H9 (cell line): ENCODE measurements around the gene SPA17. TPM values are rescaled to one million over a fixed set of nuclear protein-coding genes. Genes with fewer than 3 reads are reported as not detected.

Experiments used
- DNase-seq: peaks from one replicate; pipeline ENCODE4 v3.0.0-alpha.2; 2017
- H2AFZ ChIP-seq: one replicate; pipeline ENCODE4 v1.6.1; 2013; ENCODE audit warnings: mild to moderate bottlenecking, low read length, control low read depth, moderate library complexity
- H2AK5ac ChIP-seq: 2 replicates; pipeline ENCODE4 v1.6.1; 2013; ENCODE audit warnings: low read length, control low read depth, mixed read lengths; ENCODE audit not compliant: insufficient read length
- H2BK120ac ChIP-seq: one replicate; pipeline ENCODE4 v1.6.1; 2013; ENCODE audit warnings: low read depth, mild to moderate bottlenecking, low read length, control low read depth, inconsistent platforms; ENCODE audit not compliant: poor library complexity, severe bottlenecking
- H2BK12ac ChIP-seq: 2 replicates; pipeline ENCODE4 v1.6.1; 2013; ENCODE audit warnings: low read length, control low read depth, mixed read lengths, low read depth; ENCODE audit not compliant: insufficient read length
- H2BK15ac ChIP-seq: 2 replicates; pipeline ENCODE4 v1.6.1; 2013; ENCODE audit warnings: low read depth, low read length, control low read depth
- H2BK20ac ChIP-seq: one replicate; pipeline ENCODE4 v1.6.1; 2013; ENCODE audit warnings: low read depth, mild to moderate bottlenecking, low read length, control low read depth, inconsistent platforms; ENCODE audit not compliant: poor library complexity, severe bottlenecking
- H2BK5ac ChIP-seq: 2 replicates; pipeline ENCODE4 v1.6.1; 2013; ENCODE audit warnings: low read length, control low read depth, mixed read lengths; ENCODE audit not compliant: insufficient read length
- H3K14ac ChIP-seq: 2 replicates; pipeline ENCODE4 v1.6.1; 2013; ENCODE audit warnings: low read length, control low read depth; ENCODE audit not compliant: insufficient read depth
- H3K18ac ChIP-seq: 2 replicates; pipeline ENCODE4 v1.6.1; 2013; ENCODE audit warnings: low read depth, mild to moderate bottlenecking, mixed read lengths, low read length, control low read depth; ENCODE audit not compliant: insufficient read length
- H3K23ac ChIP-seq: 2 replicates; pipeline ENCODE4 v1.6.1; 2013; ENCODE audit warnings: low read length, control low read depth, mixed read lengths, low read depth; ENCODE audit not compliant: insufficient read length
- H3K23me2 ChIP-seq: 2 replicates; pipeline ENCODE4 v1.6.1; 2013; ENCODE audit warnings: low read depth, mild to moderate bottlenecking, mixed read lengths, low read length, control low read depth; ENCODE audit not compliant: insufficient read length, poor library complexity, severe bottlenecking
- H3K27ac ChIP-seq: 2 replicates; pipeline ENCODE4 v1.5.1; 2013; ENCODE audit warnings: low read length, control low read depth, mixed read lengths, low read depth; ENCODE audit not compliant: insufficient read length
- H3K27me3 ChIP-seq: 2 replicates; pipeline ENCODE4 v1.6.1; 2013; ENCODE audit warnings: low read length, control low read depth, inconsistent platforms; ENCODE audit not compliant: insufficient read depth
- H3K4ac ChIP-seq: 2 replicates; pipeline ENCODE4 v1.6.1; 2013; ENCODE audit warnings: low read depth, mild to moderate bottlenecking, control low read depth, inconsistent platforms, low read length, moderate library complexity
- H3K4me1 ChIP-seq: 2 replicates; pipeline ENCODE4 v1.6.1; 2013; ENCODE audit warnings: low read length, control low read depth, inconsistent platforms; ENCODE audit not compliant: insufficient read depth
- H3K4me2 ChIP-seq: 2 replicates; pipeline ENCODE4 v1.6.1; 2013; ENCODE audit warnings: low read length, control low read depth, mixed read lengths; ENCODE audit not compliant: insufficient read length, insufficient read depth
- H3K56ac ChIP-seq: 2 replicates; pipeline ENCODE4 v1.6.1; 2013; ENCODE audit warnings: low read depth, mild to moderate bottlenecking, mixed read lengths, low read length, control low read depth; ENCODE audit not compliant: insufficient read length
- H3K79me1 ChIP-seq: 2 replicates; pipeline ENCODE4 v1.6.1; 2013; ENCODE audit warnings: low read depth, mild to moderate bottlenecking, moderate library complexity, low read length, control low read depth, inconsistent platforms; ENCODE audit not compliant: insufficient read depth, poor library complexity, severe bottlenecking
- H3K79me2 ChIP-seq: 2 replicates; pipeline ENCODE4 v1.6.1; 2013; ENCODE audit warnings: low read length, control low read depth, inconsistent platforms; ENCODE audit not compliant: insufficient read depth
- H3K9ac ChIP-seq: 2 replicates; pipeline ENCODE4 v1.6.1; 2013; ENCODE audit warnings: low read length, control low read depth, mixed read lengths; ENCODE audit not compliant: insufficient read length; ENCODE audit errors: extremely low read depth
- H3K9me3 ChIP-seq: one replicate; pipeline ENCODE4 v1.6.1; 2013; ENCODE audit warnings: low read depth, low read length, inconsistent platforms; ENCODE audit not compliant: control insufficient read depth
- H3T11ph ChIP-seq: one replicate; pipeline ENCODE4 v1.6.1; 2013; ENCODE audit warnings: mild to moderate bottlenecking, low read length, control low read depth, inconsistent platforms
- H4K20me1 ChIP-seq: one replicate; pipeline ENCODE4 v1.6.1; 2013; ENCODE audit not compliant: control insufficient read depth, insufficient read length, insufficient read depth
- H4K5ac ChIP-seq: 2 replicates; pipeline ENCODE4 v1.6.1; 2013; ENCODE audit warnings: low read depth, mild to moderate bottlenecking, mixed read lengths, low read length, control low read depth; ENCODE audit not compliant: insufficient read length
- H4K8ac ChIP-seq: replicated peaks from 2 replicates; pipeline ENCODE4 v1.6.1; 2013; ENCODE audit warnings: low read length, control low read depth, mixed read lengths, low read depth; ENCODE audit not compliant: insufficient read length
- H4K91ac ChIP-seq: 2 replicates; pipeline ENCODE4 v1.6.1; 2013; ENCODE audit warnings: low read depth, mild to moderate bottlenecking, moderate library complexity, mixed read lengths, low read length, control low read depth; ENCODE audit not compliant: insufficient read length
- H3K27ac Mint-ChIP-seq, 3 experiments: 2 replicates in 2 of 3; 3 replicates in 1 of 3; pipeline ENCODE4 v1.8.0; 2020 to 2021; ENCODE audit warnings: mixed read lengths in 3 of 3, mild to moderate bottlenecking in 1 of 3, moderate library complexity in 1 of 3
- H3K27me3 Mint-ChIP-seq: 2 replicates; pipeline ENCODE4 v1.8.0; 2021; ENCODE audit warnings: low read depth, mild to moderate bottlenecking, moderate library complexity, mixed read lengths
- H3K36me3 Mint-ChIP-seq, 3 experiments: 2 replicates in 2 of 3; 3 replicates in 1 of 3; pipeline ENCODE4 v1.8.0; 2020 to 2021; ENCODE audit warnings: low read depth in 3 of 3, mixed read lengths in 3 of 3; ENCODE audit not compliant: insufficient read depth in 1 of 3
- H3K4me1 Mint-ChIP-seq, 2 experiments: 2 replicates each; pipeline ENCODE4 v1.8.0; 2020; ENCODE audit warnings: mixed read lengths in 2 of 2
- H3K4me3 Mint-ChIP-seq, 2 experiments: 2 replicates in 1 of 2; 3 replicates in 1 of 2; pipeline ENCODE4 v1.8.0; 2020 to 2021; ENCODE audit warnings: mild to moderate bottlenecking in 2 of 2, mixed read lengths in 2 of 2, moderate library complexity in 1 of 2
- H3K9me3 Mint-ChIP-seq, 2 experiments: 2 replicates in 1 of 2; 3 replicates in 1 of 2; pipeline ENCODE4 v1.8.0; 2020; ENCODE audit warnings: mild to moderate bottlenecking in 2 of 2, mixed read lengths in 2 of 2, moderate library complexity in 1 of 2
- CTCF ChIP-seq: fragments of 200-600 bp; sonication (generic); conservative IDR thresholded peaks from 3 replicates; pipeline ENCODE4 v1.8.0; 2021; ENCODE audit warnings: antibody characterized with exemption, mild to moderate bottlenecking
- WGBS: extraction: QIAGEN DNeasy Blood & Tissue Kit; methylation state at CpG from one replicate; pipeline ENCODE4 v1.1.7; 2013; ENCODE audit warnings: missing lambda C conversion rate, low lambda C conversion rate, mixed read lengths; ENCODE audit not compliant: insufficient read length; ENCODE audit errors: extremely low coverage; 5-methylcytosine and 5-hydroxymethylcytosine counted together
- total RNA-seq: library from RNA; stranded (reverse); gene quantifications from 2 replicates; pipeline ENCODE4 v1.2.1, GENCODE V29; 2021

SPA17 gene
- total RNA-seq, 1 experiment from 2014 or later = 6.9 TPM

GRCh38 chr11:124738713-124739478 lies 65.2 kb downstream of the SPA17 start:
- TF ChIP-seq CTCF = no peak
- no peaks in the 10 kb centered on the region for H3K4me1 ChIP-seq
- H3K79me1 ChIP-seq = no peaks in the 10 kb centered on the region
- H2BK5ac ChIP-seq = no peak overlapping the region
- H3K27ac ChIP-seq = no peak overlapping the region
- H3K4me2 ChIP-seq = peak overlapping the region; percentile 61
- Mint-ChIP-seq H3K27ac (no peak overlapping the region), H3K4me3 (peak overlapping the region; percentile 73 to 80), H3K36me3 (no peaks in the 10 kb centered on the region; a peak in 1 of 7 replicates), H3K4me1 (peaks cover 20 to 22% of the 10 kb centered on the region in 2 experiments), H3K9me3 (no peaks in the 10 kb centered on the region; a peak in 1 of 5 replicates), H3K27me3 (peaks cover 91% of the 10 kb centered on the region)
- WGBS = no CpG with 5 or more reads among the region's 21 CpGs
- H3K14ac ChIP-seq = no peak overlapping the region
- no peaks in the 10 kb centered on the region for H3K9me3 ChIP-seq
- H2AK5ac ChIP-seq = no peak overlapping the region
- no peak overlapping the region for H2AFZ ChIP-seq
- no peak overlapping the region for H3K9ac ChIP-seq
- no peaks in the 10 kb centered on the region for H4K20me1 ChIP-seq
- no peak overlapping the region for H2BK120ac ChIP-seq
- no peak overlapping the region for H3K23ac ChIP-seq
- H4K8ac ChIP-seq = no peak overlapping the region
- no peak overlapping the region for H4K5ac ChIP-seq
- H3K56ac ChIP-seq = no peak overlapping the region
- no peaks in the 10 kb centered on the region for H3K79me2 ChIP-seq
- no peak overlapping the region for H3K4ac ChIP-seq
- peaks cover 11% of the 10 kb centered on the region for H3K23me2 ChIP-seq
- no peak overlapping the region for H3K18ac ChIP-seq
- no peak overlapping the region for H4K91ac ChIP-seq
- H2BK15ac ChIP-seq = no peak overlapping the region
- H2BK20ac ChIP-seq = no peak overlapping the region
- H2BK12ac ChIP-seq = no peak overlapping the region
- peaks cover 66% of the 10 kb centered on the region for H3K27me3 ChIP-seq
- H3T11ph ChIP-seq = no peak overlapping the region
- DNase-seq = no peak
